ENCODE measurements around the gene ZRSR2.
A peak's percentile ranks its signal among the peaks of the same experiment; 100 is the strongest.

ZRSR2 gene

GRCh38 chrX:15747626-15748173, 42.6 kb upstream of the ZRSR2 start:
- H3K79me2 ChIP-seq (ENCODE audit: insufficient read depth, low read length), result peaks cover 6% of the 10 kb centered on the region; the same call in 1 of the 2 replicates

GRCh38 chrX:15748841-15749240, 41.4 kb upstream of the ZRSR2 start:
- no peak overlapping the region for H2AFZ ChIP-seq (ENCODE audit: low read length)
- peaks cover 54% of the 10 kb centered on the region for H3K4me1 ChIP-seq (ENCODE audit: insufficient read depth, low read length, poor library complexity, severe bottlenecking)
- peaks cover 16% of the 10 kb centered on the region; the same call in 1 of the 2 replicates for H3K79me2 ChIP-seq (ENCODE audit: insufficient read depth, low read length)
- no peaks in the 10 kb centered on the region for H3K27me3 ChIP-seq (ENCODE audit: insufficient read depth, low read length, poor library complexity, severe bottlenecking)
- peaks cover 7% of the 10 kb centered on the region for H3F3A ChIP-seq (ENCODE audit: low read depth)
- H3K9me3 ChIP-seq (ENCODE audit: insufficient read depth, low read depth, low read length), result no peaks in the 10 kb centered on the region
- peak overlapping the region; percentile 87 for H3K4me2 ChIP-seq (ENCODE audit: low read depth, low read length, poor library complexity, severe bottlenecking)
- no peak for TF ChIP-seq EZH2phosphoT487 (IDR thresholded peaks at IDR 0.05; ENCODE audit: borderline replicate concordance)
- no peak for TF ChIP-seq CTCF (conservative IDR thresholded peaks at IDR 0.05; ENCODE audit: low read length)
- H3K9ac ChIP-seq (ENCODE audit: low read depth, low read length, poor library complexity, severe bottlenecking), result peak overlapping the region; percentile 69
- no peaks in the 10 kb centered on the region for H4K20me1 ChIP-seq (ENCODE audit: insufficient read depth, low read length, poor library complexity, severe bottlenecking)
- H3K36me3 ChIP-seq (ENCODE audit: insufficient read depth, low read length), result no peaks in the 10 kb centered on the region
- H3K4me3 ChIP-seq (ENCODE audit: low read length, poor library complexity, severe bottlenecking), result no peak overlapping the region
- H3K9me2 ChIP-seq (replicated peaks; ENCODE audit: low read depth, low read length), result no peaks in the 10 kb centered on the region

More at GRCh38 chrX:15747626-15748173, 42.6 kb upstream of the ZRSR2 start:
- H3K9me2 ChIP-seq (replicated peaks; ENCODE audit: low read depth, low read length), result no peaks in the 10 kb centered on the region
- H3K9me3 ChIP-seq (ENCODE audit: insufficient read depth, low read depth, low read length), result no peaks in the 10 kb centered on the region
- H3K36me3 ChIP-seq (ENCODE audit: insufficient read depth, low read length), result no peaks in the 10 kb centered on the region
- no peak overlapping the region for H2AFZ ChIP-seq (ENCODE audit: low read length)
- H3K9ac ChIP-seq (ENCODE audit: low read depth, low read length, poor library complexity, severe bottlenecking), result no peak overlapping the region
- no peak overlapping the region for H3K4me2 ChIP-seq (ENCODE audit: low read depth, low read length, poor library complexity, severe bottlenecking)
- H3K4me1 ChIP-seq (ENCODE audit: insufficient read depth, low read length, poor library complexity, severe bottlenecking), result peaks cover 47% of the 10 kb centered on the region
- H3F3A ChIP-seq (ENCODE audit: low read depth), result peaks cover 7% of the 10 kb centered on the region
- H3K4me3 ChIP-seq (ENCODE audit: low read length, poor library complexity, severe bottlenecking), result no peak overlapping the region
- TF ChIP-seq CTCF (conservative IDR thresholded peaks at IDR 0.05; ENCODE audit: low read length), result no peak
- no peak for TF ChIP-seq EZH2phosphoT487 (IDR thresholded peaks at IDR 0.05; ENCODE audit: borderline replicate concordance)
- H4K20me1 ChIP-seq (ENCODE audit: insufficient read depth, low read length, poor library complexity, severe bottlenecking), result no peaks in the 10 kb centered on the region
- no peaks in the 10 kb centered on the region for H3K27me3 ChIP-seq (ENCODE audit: insufficient read depth, low read length, poor library complexity, severe bottlenecking)

- Histone ChIP-seq H2AFZ (ENCODE audit: low read length) (no peak overlapping the region), H3K9me3 (ENCODE audit: insufficient read depth, low read depth, low read length) (no peaks in the 10 kb centered on the region), H3K36me3 (ENCODE audit: insufficient read depth, low read length) (no peaks in the 10 kb centered on the region), H3F3A (ENCODE audit: low read depth) (peaks cover 7% of the 10 kb centered on the region), H3K4me3 (ENCODE audit: low read length, poor library complexity, severe bottlenecking) (peak overlapping the region; percentile 62), H3K27me3 (ENCODE audit: insufficient read depth, low read length, poor library complexity, severe bottlenecking) (no peaks in the 10 kb centered on the region), H3K79me2 (ENCODE audit: insufficient read depth, low read length) (peaks cover 23% of the 10 kb centered on the region; the same call in 1 of the 2 replicates), H3K4me1 (ENCODE audit: insufficient read depth, low read length, poor library complexity, severe bottlenecking) (peaks cover 63% of the 10 kb centered on the region), H4K20me1 (ENCODE audit: insufficient read depth, low read length, poor library complexity, severe bottlenecking) (no peaks in the 10 kb centered on the region), H3K9me2 (replicated peaks; ENCODE audit: low read depth, low read length) (no peaks in the 10 kb centered on the region), H3K9ac (ENCODE audit: low read depth, low read length, poor library complexity, severe bottlenecking) (peak overlapping the region; percentile 69), H3K4me2 (ENCODE audit: low read depth, low read length, poor library complexity, severe bottlenecking) (peak overlapping the region; percentile 87)
- TF ChIP-seq EZH2phosphoT487 (IDR thresholded peaks at IDR 0.05; ENCODE audit: borderline replicate concordance) (no peak), CTCF (conservative IDR thresholded peaks at IDR 0.05; ENCODE audit: low read length) (no peak)
Measured at GRCh38 chrX:15749642-15750610, 40.4 kb upstream of the ZRSR2 start.

All from Loucy (cell line).